HG03575 (cell line): Measurements from ENCODE around the gene CYP17A1.
"Not testable (repeated sequence)": the region's sequence is repeated elsewhere in the genome, so short reads cannot be mapped to it uniquely, and the experiment has no call there.

Experiments
- ATAC-seq: cut with Tn5 transposase; IDR thresholded peaks from one replicate; pipeline ENCODE4 v1.9.1; 2021; ENCODE audit not compliant: unreplicated experiment, insufficient number of reproducible peaks, low FRiP score; ENCODE audit errors: extremely low read depth

The CYP17A1 gene

GRCh38 chr10:102837230-102837721, at the start of gene CYP17A1:
TSS of gene CYP17A1 (minus strand) at chr10:102837413. CDS start at chr10:102837361, 52 bp downstream.
- no peak for ATAC-seq

- ATAC-seq, result no peak
Measured at GRCh38 chr10:102880256-102880655, 43.0 kb upstream of the CYP17A1 start.

GRCh38 chr10:102878629-102879028, 41.4 kb upstream of the CYP17A1 start:
- ATAC-seq, result no peak

GRCh38 chr10:102876747-102877153, 39.5 kb upstream of the CYP17A1 start:
- ATAC-seq, result no peak

- no peak for ATAC-seq
Measured at GRCh38 chr10:102872163-102872562, 35.0 kb upstream of the CYP17A1 start.

GRCh38 chr10:102870221-102870620, 33.0 kb upstream of the CYP17A1 start:
- no peak for ATAC-seq

- ATAC-seq, result no peak
Measured at GRCh38 chr10:102869258-102870198, 32.3 kb upstream of the CYP17A1 start, which contains the start of gene AS3MT. TSS of gene AS3MT (plus strand) at chr10:102869470. CDS start at chr10:102869593, 123 bp downstream.

GRCh38 chr10:102868911-102869257, 31.7 kb upstream of the CYP17A1 start:
- ATAC-seq, result no peak

- ATAC-seq, result no peak
Measured at GRCh38 chr10:102865620-102866019, 28.4 kb upstream of the CYP17A1 start.

GRCh38 chr10:102863660-102864059, 26.4 kb upstream of the CYP17A1 start:
- no peak for ATAC-seq

- no peak for ATAC-seq
Measured at GRCh38 chr10:102859911-102860310, 22.7 kb upstream of the CYP17A1 start.

- ATAC-seq, result no peak
Measured at GRCh38 chr10:102856758-102857424, 19.7 kb upstream of the CYP17A1 start.

GRCh38 chr10:102855731-102856436, 18.7 kb upstream of the CYP17A1 start:
- ATAC-seq, result not testable (repeated sequence)

GRCh38 chr10:102853237-102853636, 16.0 kb upstream of the CYP17A1 start:
- ATAC-seq, result not testable (repeated sequence)

GRCh38 chr10:102850025-102850518, 12.9 kb upstream of the CYP17A1 start:
- ATAC-seq, result no peak

GRCh38 chr10:102845352-102845902, 8.2 kb upstream of the CYP17A1 start:
- no peak for ATAC-seq

GRCh38 chr10:102844190-102844776, 7.1 kb upstream of the CYP17A1 start:
- not testable (repeated sequence) for ATAC-seq

- ATAC-seq, result not testable (repeated sequence)
Measured at GRCh38 chr10:102843139-102843538, 5.9 kb upstream of the CYP17A1 start.
